K562 (cell line): ENCODE results near the gene COG4. TPM values are rescaled to one million over a fixed set of nuclear protein-coding genes. Genes with fewer than 3 reads are reported as not detected.
A peak's percentile ranks its signal among the peaks of the same experiment; 100 is the strongest.

ENCODE experiments used
- E2F3 ChIP-seq: fragments of 250-450 bp; sonication (Bioruptor Pico); IDR thresholded peaks from 2 replicates; pipeline ENCODE4 v1.4.0; 2020; ENCODE audit warnings: mild to moderate bottlenecking
- FOS ChIP-seq: IDR thresholded peaks from 3 replicates; pipeline ENCODE4 v1.6.1; 2011; ENCODE audit not compliant: insufficient read length; ENCODE audit errors: extremely low read depth
- GATAD2A ChIP-seq: fragments of 450-650 bp; IDR thresholded peaks from 2 replicates; pipeline ENCODE4 v1.6.1; 2017
- GTF2E2 ChIP-seq: fragments of 200-800 bp; sonication (Bioruptor generic); IDR thresholded peaks from 2 replicates; pipeline ENCODE4 v1.6.1; 2016; ENCODE audit warnings: missing genetic modification characterization, missing compliant biosample characterization
- KDM4B ChIP-seq, 2 experiments: fragments of 450-650 bp in 1 of 2; sonication (generic) in 1 of 2; IDR thresholded peaks; 2 replicates each; pipeline ENCODE4 v1.6.1; 2016 to 2017; ENCODE audit warnings: borderline replicate concordance in 2 of 2, antibody characterized with exemption in 1 of 2, low read depth in 1 of 2, mild to moderate bottlenecking in 1 of 2
- MTA1 ChIP-seq: fragments of 450-650 bp; IDR thresholded peaks from 2 replicates; pipeline ENCODE4 v1.6.1; 2017; ENCODE audit warnings: borderline replicate concordance
- MTA3 ChIP-seq: fragments of 450-650 bp; formaldehyde crosslinking; IDR thresholded peaks from 2 replicates; pipeline ENCODE4 v1.6.1; 2017; ENCODE audit warnings: mild to moderate bottlenecking, borderline replicate concordance
- MYC ChIP-seq, 2 experiments: fragments of 250-450 bp in 1 of 2; sonication (Bioruptor Pico) in 1 of 2; IDR thresholded peaks; 2 replicates each; pipeline versions ENCODE4 v1.5.1 to v1.6.1; 2012 to 2021; ENCODE audit warnings: low read depth in 2 of 2, borderline replicate concordance in 1 of 2, improper control_type of control experiment in 1 of 2, low read length in 1 of 2, mild to moderate bottlenecking in 1 of 2, moderate library complexity in 1 of 2
- NR2C2 ChIP-seq, 2 experiments: fragments of 200-800 bp in 1 of 2; sonication (Bioruptor generic) in 1 of 2; sonication (generic) in 1 of 2; formaldehyde crosslinking in 1 of 2; IDR thresholded peaks; 2 replicates each; pipeline versions ENCODE4 v1.6.1 to v1.8.0; 2016 to 2022; ENCODE audit warnings: mild to moderate bottlenecking in 1 of 2, missing compliant biosample characterization in 1 of 2, missing genetic modification characterization in 1 of 2, missing genetic modification reagents in 1 of 2
- POU5F1 ChIP-seq: fragments of 150-350 bp; IDR thresholded peaks from 2 replicates; pipeline ENCODE4 v1.6.1; 2014; ENCODE audit warnings: borderline replicate concordance, low read length, low read depth, mild to moderate bottlenecking; ENCODE audit not compliant: partially characterized antibody
- SMAD1 ChIP-seq: fragments of 150-350 bp; IDR thresholded peaks from 2 replicates; pipeline ENCODE4 v1.6.1; 2014; ENCODE audit warnings: low read length, low read depth; ENCODE audit not compliant: partially characterized antibody
- XRCC3 ChIP-seq: fragments of 450-650 bp; IDR thresholded peaks from 2 replicates; pipeline ENCODE4 v1.6.1; 2017; ENCODE audit warnings: mild to moderate bottlenecking, moderate library complexity
- ZMIZ1 ChIP-seq, 2 experiments: fragments of 150-350 bp in 1 of 2; IDR thresholded peaks; 2 replicates each; pipeline ENCODE4 v1.6.1; 2012 to 2016; ENCODE audit warnings: low read depth in 2 of 2, low read length in 2 of 2, mild to moderate bottlenecking in 1 of 2, moderate library complexity in 1 of 2
- ZNF277 ChIP-seq: fragments of 250-450 bp; sonication (Bioruptor Pico); IDR thresholded peaks from 2 replicates; pipeline ENCODE4 v1.8.0; 2022; ENCODE audit warnings: inconsistent platforms, mild to moderate bottlenecking, moderate library complexity, borderline replicate concordance
- ZNF347 ChIP-seq: fragments of 450-650 bp; formaldehyde crosslinking; IDR thresholded peaks from 2 replicates; pipeline ENCODE4 v1.4.0; 2020; ENCODE audit warnings: low read depth, mild to moderate bottlenecking, moderate library complexity
- polyA plus RNA-seq, 8 experiments: library from polyadenylated mRNA; depleted of rRNA in 4 of 8; stranded (reverse) in 5 of 8; unstranded in 3 of 8; fragments of >200 nt; fragmentation: Nextera tagmentation in 2 of 8; fragmentation: Illumina TruSeq in 1 of 8; extraction: Ambion mirVana in 2 of 8; extraction: Trizol in 1 of 8; gene quantifications; 2 replicates each; pipeline versions ENCODE4 v1.2.1 to v1.2.3, GENCODE V29; 2011 to 2014; ENCODE audit warnings: inconsistent platforms in 1 of 8, missing spikeins in 1 of 8
- total RNA-seq, 7 experiments: library from RNA; depleted of rRNA in 6 of 7; stranded (reverse); fragments of >200 nt in 6 of 7; fragmentation: Illumina TruSeq in 2 of 7; extraction: Trizol in 2 of 7; gene quantifications; 2 replicates each; pipeline versions ENCODE4 v1.2.1 to v1.2.3, GENCODE V29; 2011 to 2021; ENCODE audit warnings: low replicate concordance in 1 of 7
- TF ChIP-seq, protein P1 (sequence below): fragments of 450-650 bp; IDR thresholded peaks from 2 replicates; pipeline ENCODE4 v1.6.1; 2018; ENCODE audit warnings: mild to moderate bottlenecking, low read depth; ENCODE audit not compliant: partially characterized antibody
- TF ChIP-seq, protein P2 (sequence below): fragments of 250-450 bp; sonication (Bioruptor Pico); IDR thresholded peaks from 2 replicates; pipeline ENCODE4 v1.8.0; 2022; ENCODE audit warnings: inconsistent platforms

Gene COG4
- total and polyA plus RNA-seq, 9 of the 15 experiments (the other 6 are each of a cell fraction or from before 2014, with no cell fraction given): 13.7 to 73.9 (median 44.2) TPM

DNA sequence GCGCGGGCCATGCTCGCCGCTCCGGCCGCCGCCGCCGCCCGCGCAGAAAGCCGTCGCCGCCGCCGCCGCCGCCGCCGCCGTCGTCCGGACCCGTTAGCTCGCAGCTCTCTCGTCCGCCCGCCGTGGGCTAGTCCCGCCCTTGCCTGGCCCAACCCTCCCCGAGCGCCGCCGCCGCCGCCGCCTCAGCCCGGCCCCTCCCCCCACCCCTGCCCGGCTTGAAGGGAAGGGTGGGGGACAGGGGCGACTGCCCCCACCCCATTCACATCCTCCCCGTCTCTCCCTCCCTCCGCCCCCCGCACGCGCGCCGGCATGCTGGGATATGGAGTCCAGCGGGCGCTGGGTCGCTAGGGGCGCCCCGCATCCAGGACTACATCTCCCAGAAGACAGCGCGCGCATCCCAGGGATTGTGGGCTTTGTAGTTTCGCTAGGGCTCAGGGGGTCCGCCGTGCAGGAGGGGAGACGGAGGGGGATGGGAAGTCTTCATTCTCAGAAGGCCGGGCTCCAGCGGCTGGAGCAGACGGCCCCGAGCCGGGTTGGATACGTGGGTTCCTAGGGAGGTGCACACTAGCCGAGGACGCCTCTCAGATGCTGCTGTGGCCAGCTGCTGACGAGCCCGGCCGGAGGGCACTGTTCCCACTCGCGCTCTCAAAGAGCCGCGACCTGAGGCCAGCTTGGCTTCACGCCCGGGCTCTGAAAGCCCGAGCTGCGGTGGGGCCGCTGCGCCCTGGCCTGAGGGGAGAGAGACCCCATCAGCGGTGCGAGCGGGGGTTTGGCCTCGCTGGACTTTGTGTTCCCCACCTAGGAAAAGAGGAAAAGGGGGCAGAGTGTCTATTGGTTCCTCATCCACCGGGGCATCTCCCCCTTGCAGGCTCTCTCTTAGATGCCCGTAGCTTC is 84.1 kb downstream of the COG4 start, which contains the start of gene ST3GAL2 (continued):
- TF ChIP-seq ZNF277 (CRISPR knock-in tag) (no peak), XRCC3 (no peak), MYC (IDR thresholded peaks at IDR 0.05; ENCODE audit: low read depth, low read length) (0 out of 2 replicates have a peak, but pooled peaks have one; percentile 26), MYC (CRISPR knock-in tag; IDR thresholded peaks at IDR 0.05; ENCODE audit: borderline replicate concordance, low read depth) (0 out of 2 replicates have a peak, but pooled peaks have one; percentile 59), MTA3 (peak; percentile 35; the same call in 1 of the 2 replicates), SMAD1 (no peak), NR2C2 (CRISPR knock-in tag; IDR thresholded peaks at IDR 0.05) (peak; percentile 79; the same call in 1 of the 2 replicates), NR2C2 (tag; IDR thresholded peaks at IDR 0.05) (peak; percentile 93), GTF2E2 (no peak), GATAD2A (peak; percentile 78; the same call in 1 of the 2 replicates), KDM4B (IDR thresholded peaks at IDR 0.05; ENCODE audit: borderline replicate concordance in 2 of 2, low read depth in 1 of 2) (peak in 1 of 2 experiments; percentile 99; a peak in 2 of 4 replicates), E2F3 (peak; percentile 50; the same call in 1 of the 2 replicates), ZMIZ1 (IDR thresholded peaks at IDR 0.05; ENCODE audit: low read depth in 2 of 2, low read length in 2 of 2) (no peak), POU5F1 (peak; percentile 88), FOS (no peak), ZNF347 (CRISPR knock-in tag) (no peak), MTA1 (peak; percentile 90)
- TF ChIP-seq, protein P1, sequence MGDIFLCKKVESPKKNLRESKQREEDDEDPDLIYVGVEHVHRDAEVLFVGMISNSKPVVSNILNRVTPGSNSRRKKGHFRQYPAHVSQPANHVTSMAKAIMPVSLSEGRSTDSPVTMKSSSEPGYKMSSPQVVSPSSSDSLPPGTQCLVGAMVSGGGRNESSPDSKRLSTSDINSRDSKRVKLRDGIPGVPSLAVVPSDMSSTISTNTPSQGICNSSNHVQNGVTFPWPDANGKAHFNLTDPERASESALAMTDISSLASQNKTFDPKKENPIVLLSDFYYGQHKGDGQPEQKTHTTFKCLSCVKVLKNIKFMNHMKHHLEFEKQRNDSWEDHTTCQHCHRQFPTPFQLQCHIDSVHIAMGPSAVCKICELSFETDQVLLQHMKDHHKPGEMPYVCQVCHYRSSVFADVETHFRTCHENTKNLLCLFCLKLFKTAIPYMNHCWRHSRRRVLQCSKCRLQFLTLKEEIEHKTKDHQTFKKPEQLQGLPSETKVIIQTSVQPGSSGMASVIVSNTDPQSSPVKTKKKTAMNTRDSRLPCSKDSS: no peak
- TF ChIP-seq, protein P2, sequence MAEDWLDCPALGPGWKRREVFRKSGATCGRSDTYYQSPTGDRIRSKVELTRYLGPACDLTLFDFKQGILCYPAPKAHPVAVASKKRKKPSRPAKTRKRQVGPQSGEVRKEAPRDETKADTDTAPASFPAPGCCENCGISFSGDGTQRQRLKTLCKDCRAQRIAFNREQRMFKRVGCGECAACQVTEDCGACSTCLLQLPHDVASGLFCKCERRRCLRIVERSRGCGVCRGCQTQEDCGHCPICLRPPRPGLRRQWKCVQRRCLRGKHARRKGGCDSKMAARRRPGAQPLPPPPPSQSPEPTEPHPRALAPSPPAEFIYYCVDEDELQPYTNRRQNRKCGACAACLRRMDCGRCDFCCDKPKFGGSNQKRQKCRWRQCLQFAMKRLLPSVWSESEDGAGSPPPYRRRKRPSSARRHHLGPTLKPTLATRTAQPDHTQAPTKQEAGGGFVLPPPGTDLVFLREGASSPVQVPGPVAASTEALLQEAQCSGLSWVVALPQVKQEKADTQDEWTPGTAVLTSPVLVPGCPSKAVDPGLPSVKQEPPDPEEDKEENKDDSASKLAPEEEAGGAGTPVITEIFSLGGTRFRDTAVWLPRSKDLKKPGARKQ (CRISPR knock-in tag): no peak
